GM21786 (cell line): ENCODE data around the gene MICAL3.
"Not testable (repeated sequence)": the region's sequence is repeated elsewhere in the genome, so short reads cannot be mapped to it uniquely, and the experiment has no call there.

Source experiments
- ATAC-seq: cut with Tn5 transposase; IDR thresholded peaks from one replicate; pipeline ENCODE4 v1.9.1; 2021; ENCODE audit not compliant: unreplicated experiment

The MICAL3 gene

DNA sequence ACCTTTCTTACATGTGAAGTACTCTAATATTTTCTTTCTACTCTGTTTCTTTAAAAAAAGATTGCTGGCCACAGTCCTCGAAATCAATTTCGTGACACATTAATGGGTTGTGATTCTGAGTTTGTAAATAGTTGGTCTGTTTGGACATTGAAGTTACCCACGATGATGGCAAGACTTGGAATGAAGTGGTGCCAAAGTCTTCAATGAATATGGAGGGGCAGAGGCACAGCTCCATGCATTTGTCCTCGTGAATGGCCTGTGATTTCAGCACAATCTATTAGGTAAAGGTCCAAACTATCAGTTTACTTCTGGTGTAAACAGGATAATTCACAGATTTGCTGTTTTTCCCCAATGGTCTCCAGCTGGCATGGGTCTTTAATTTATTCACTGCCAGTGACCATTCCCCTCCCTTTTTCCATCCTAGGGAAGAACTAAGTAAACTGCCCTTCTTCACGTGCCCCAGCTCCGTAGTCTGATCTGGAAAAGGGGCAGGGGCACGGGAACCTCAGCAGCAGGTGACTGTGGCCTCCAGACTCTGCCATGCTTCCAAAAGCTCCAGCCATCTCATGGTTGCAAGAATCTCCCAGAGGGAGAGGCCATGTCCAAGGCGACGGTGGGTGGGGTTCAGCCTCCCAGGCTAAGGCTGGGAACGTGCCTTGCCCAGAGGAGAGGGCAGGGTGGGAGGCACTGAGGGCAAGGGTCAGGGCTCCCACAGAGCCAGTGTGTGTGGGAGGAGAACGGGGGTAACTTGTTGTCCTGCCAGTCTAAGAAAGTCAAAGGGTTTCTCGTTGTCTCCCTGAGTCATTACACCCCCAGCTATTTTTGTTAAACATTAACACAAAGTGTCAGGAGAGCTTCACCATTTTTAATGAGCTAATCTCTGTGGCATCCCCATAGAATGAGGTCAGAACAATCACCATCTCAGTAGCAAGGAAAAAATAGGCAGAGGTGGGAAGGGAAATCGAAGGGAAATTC is 36.6 kb upstream of the MICAL3 start:
- ATAC-seq: no peak

- no peak for ATAC-seq
Measured at GRCh38 chr22:18059991-18060390, 35.6 kb upstream of the MICAL3 start.

DNA sequence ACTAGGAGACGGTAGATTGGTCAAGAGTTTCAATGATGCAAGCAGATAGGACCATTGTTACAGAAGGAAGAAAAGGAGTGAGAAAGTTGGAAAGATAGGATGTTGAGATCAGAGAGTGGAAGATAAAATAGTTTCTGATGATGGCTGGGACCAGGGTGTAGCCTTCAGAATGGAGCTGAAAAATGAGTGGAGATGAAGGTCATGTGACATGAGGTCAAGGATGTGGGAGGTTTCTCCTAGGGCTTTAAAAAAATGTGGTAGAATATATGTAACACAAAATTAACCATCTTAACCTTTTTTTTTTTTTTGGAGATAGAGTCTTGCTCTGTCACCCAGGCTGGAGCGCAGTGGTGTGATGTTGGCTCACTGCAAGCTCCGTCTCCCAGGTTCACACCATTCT is 35.1 kb upstream of the MICAL3 start:
- ATAC-seq: no peak

DNA sequence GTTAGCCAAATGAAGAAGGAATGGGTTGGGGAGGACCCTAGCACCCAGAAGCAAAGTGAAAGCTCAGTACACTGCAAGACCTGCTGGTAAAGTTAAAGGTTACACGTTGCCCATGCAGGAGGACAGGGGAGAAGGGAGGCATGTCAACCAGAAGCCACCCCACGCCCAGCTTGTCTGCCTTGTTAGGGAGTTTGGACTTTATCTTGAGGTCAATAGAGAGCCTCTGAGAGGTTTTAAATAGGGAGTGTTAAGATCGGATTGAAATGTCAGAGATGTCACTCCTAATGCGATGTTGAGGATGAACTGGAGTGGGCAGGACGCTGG is 34.7 kb upstream of the MICAL3 start:
- ATAC-seq: no peak

DNA sequence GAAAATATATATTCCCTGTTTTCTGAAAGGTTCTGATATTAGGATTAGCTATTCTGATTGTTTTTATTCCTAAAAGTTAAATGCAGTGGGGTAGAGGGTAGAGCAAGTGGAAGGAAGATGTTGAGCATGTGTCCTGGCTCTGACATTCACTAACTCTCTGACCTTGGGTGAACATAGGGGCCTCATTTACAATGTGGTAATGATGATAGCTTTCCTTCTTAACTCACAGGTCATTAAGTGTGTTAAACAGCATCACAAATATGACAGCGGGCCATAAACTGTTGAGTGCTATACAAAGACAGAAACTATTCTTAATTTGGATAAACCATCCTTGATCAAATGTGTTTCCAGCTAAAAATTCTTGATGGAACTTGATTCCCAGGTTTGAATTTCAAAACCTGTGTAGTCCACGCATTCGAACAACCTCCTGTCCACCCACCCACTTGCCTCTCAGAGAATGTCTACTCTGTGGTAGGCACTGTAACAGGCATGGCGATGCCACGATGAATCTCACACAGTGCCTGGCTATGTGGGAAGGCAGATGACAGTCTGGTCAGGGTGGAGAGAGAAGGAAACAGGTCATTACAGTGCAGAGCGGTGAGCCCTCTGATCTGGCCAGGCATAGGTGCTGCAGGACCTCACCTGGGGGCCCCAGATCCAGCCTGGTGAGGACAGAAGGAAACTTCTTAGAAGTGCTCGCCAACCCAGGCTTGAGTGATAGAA is 34.2 kb upstream of the MICAL3 start:
- ATAC-seq: no peak

GRCh38 chr22:18057568-18058209 is 33.3 kb upstream of the MICAL3 start:
- peak; percentile 54 for ATAC-seq

DNA sequence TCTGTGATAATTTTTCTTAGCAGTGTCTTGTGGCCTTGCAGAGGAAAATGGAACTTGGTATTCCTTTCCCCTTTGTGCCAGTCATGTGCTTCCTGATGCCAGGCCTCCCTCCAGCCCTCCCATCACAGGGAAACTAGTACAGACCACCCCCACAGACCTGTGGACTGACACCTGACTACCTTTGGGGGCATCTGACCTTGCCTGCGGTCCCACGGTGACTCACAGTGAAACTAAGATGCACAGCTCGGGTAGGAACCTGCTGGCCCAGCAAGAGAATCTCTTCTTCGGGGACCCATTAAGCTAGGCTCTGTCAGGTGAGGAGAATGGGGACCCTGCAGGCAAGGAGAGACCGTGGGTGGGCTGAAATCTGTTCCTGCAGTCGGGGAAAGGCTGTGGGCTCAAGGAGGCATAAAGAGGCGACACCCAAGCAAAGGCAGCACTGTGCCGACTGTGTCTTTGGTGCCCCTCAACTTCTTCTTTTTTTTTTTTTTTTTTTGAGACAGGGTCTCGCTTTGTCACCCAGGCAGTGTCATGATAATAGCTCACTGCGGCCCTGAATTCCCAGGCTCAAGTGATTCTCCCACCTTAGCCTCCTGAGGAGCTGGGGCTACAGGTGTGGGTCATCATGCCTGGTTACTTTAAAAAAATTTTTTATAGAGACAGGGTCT is 32.6 kb upstream of the MICAL3 start:
- peak; percentile 56 for ATAC-seq

DNA sequence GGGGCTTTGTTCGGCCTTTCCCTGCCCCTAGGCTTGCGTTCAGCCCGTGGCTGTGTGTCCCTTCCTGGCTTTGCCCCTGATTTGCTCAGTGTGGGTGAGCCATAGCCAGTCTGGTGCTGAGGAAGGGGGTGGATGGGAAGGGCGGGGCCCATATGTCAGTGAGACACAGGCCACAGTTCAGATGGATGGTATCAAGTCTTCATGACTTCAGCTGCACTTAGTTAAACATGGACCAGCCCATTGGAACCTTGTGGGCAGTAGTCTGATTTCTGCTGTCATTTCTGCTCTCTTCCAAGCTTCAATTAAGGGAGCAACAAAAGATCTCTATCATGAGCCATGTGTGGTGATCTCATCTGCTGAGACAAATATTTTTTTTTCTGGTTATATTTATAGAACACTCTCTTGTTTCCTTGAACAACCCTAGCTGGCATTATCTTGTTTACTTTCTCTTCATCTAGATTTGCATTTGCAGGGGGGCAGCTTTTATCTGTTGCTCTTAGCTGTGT is 31.9 kb upstream of the MICAL3 start:
- no peak for ATAC-seq

DNA sequence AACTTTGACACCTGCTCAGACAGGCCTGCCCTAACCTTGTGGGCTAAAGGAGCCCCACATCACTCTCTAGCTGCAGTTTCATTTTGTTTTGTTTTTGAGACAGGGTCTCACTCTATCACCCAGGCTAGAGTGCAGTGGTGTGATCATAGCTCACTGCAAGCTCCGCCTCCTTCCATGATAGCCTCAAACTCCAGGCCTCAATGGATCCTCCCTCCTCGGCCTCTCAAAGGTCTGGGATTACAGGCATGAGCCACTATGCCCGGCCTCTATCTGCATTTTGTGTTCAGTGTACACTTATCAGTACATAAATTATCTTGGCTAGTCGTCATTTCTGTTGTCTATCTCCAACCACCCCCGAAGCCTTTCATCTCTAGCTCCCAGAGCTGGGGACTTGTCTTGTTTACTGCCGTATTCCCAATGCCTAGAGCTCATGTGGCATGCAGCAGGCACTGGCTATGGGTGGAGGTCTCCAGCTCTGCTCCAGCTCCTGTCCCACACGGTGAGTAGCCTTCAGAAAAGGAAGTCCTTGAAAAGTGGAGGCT is 31.3 kb upstream of the MICAL3 start:
- no peak for ATAC-seq

DNA sequence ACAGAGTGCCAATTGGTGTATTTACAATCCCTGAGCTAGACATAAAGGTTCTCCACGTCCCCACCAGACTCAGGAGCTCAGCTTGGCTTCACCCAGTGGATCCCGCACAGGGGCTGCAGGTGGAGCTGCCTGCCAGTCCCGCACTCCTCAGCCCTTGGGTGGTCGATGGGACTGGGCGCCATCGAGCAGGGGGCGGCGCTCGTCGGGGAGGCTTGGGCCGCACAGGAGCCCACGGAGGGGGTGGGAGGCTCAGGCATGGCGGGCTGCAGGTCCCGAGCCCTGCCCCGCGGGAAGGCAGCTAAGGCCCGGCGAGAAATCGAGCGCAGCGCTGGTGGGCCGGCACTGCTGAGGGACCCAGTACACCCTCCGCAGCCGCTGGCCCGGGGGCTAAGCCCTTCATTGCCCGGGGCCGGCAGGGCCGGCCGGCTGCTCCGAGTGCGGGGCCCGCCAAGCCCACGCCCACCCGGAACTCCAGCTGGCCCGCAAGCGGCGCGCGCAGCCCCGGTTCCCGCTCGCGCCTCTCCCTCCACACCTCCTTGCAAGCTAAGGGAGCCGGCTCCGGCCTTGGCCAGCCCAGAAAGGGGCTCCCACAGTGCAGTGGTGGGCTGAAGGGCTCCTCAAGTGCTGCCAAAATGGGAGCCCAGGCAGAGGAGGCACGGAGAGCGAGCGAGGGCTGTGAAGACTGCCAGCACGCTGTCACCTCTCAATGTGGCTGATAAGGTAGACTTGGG is 29.0 kb upstream of the MICAL3 start:
- not testable (repeated sequence) for ATAC-seq

DNA sequence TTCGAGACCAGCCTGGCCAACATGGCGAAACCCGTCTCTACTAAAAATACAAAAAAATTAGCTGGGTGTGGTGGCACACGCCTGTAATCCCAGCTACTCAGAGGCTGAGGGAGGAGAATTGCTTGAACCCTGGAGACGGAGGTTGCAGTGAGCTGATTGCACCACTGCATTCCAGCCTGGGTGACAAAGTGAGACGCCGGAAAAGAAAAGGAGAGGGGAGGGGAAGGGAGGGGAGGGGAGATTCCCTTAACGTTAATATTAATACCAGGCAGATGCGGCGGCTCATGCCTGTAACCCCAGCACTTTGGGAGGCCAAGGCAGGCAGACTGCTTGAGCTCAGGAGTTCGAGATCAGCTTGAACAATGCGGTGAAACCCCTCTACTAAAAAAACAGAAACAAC is 26.8 kb upstream of the MICAL3 start:
- ATAC-seq: not testable (repeated sequence)

GRCh38 chr22:18050065-18050464 is 25.7 kb upstream of the MICAL3 start:
- ATAC-seq: no peak

DNA sequence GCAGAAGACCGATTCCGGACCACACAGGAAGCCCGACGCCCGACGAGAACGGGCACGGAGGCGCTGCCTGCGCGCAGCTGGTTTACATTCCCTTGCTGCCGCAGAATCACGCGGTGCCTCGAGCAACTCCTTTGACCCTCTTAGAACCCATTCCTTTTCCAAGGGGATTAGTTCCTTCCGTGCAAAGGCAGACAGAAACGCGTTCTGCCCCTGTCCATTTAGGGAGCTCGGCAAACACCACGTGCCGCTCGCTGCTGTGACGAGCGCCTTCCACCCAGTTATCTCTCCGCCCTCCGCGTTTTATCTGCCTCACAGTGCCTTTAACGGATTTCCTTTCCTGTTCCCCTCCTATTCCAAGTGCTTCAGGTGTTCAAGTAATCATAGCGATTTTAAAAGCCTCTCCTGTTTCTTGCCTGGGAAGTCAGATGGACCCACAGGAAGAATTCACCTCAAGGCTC is 24.1 kb upstream of the MICAL3 start:
- no peak for ATAC-seq

DNA sequence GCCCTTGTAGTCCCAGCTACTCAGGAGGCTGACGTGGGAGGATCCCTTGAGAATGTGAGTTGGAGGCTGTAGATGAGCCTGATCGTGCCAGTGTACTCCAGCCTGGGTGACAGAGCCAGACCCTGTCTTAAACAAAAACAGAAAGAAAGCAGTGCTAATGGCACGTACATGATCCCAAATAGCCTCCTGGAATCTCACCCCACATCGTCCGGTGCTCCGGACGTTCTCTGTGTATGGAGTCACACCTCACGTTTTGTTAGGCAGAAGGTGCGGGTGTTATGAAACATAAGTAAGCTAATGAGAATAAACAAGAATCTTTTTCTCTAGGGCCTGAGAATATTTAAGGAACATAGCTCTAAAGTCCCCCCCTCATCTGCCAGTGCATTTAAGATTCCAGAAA is 23.7 kb upstream of the MICAL3 start:
- no peak for ATAC-seq

GRCh38 chr22:18045794-18046193 is 21.4 kb upstream of the MICAL3 start:
- no peak for ATAC-seq

DNA sequence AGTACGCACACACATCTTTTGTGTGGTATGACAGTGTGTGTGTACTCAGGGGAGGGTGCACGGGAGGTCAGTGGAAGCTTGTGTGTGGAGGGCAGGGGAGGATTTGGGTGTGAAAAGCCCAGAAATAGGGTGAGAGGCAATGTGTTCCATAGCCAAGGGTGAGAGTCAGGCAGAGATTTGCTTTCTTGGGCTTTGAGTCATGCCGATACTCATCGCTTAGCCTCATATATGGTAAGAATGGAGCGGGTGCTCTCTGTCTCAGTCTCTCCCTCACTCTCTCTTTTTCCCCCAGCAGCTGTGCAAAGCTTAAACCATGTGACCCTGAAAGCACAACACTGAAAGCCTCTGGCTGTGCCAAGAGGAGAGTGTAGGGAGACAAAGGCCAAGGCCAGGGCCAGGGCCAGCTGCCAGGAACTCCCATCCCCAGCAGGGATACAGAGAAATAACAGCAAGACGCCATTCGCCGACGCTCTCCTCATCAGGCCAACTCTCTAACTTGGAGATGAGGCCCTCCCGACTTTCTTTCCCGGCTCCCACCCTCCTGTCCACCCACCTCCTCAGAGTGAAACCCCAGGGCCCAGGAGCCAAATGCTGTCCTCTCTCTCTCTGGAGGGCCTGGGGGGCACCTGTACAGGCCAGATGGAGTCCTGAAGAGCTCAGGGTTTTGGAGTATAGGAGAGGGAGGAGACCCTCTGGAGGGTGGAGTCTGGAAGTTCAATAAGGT is 20.3 kb upstream of the MICAL3 start:
- ATAC-seq: no peak

- no peak for ATAC-seq
Measured at GRCh38 chr22:18042685-18043084, 18.3 kb upstream of the MICAL3 start.

- not testable (repeated sequence) for ATAC-seq
Measured at GRCh38 chr22:18040898-18041297, 16.5 kb upstream of the MICAL3 start.

- ATAC-seq: no peak
Measured at GRCh38 chr22:18035751-18036150, 11.4 kb upstream of the MICAL3 start.
